K562 (cell line): ENCODE results near the gene KCNN4. TPM values are rescaled to one million over a fixed set of nuclear protein-coding genes. Genes with fewer than 3 reads are reported as not detected.

Experiments
- ATAC-seq: fragments of 200-7000 bp; cut with Tn5 transposase; 3 replicates; pipeline ENCODE4 v1.9.1; 2020; ENCODE audit warnings: moderate library complexity
- BruUV-seq: library from RNA; stranded (reverse); fragments of 400-500 nt; replicated peaks from 2 replicates; lab custom pipeline; 2021; lab: Mats Ljungman, UMichigan
- CTCF ChIA-PET: fragments of 300-600 bp; formaldehyde crosslinking; extraction: SDS; loops from one replicate; lab custom pipeline; 2021; ENCODE audit warnings: low intra/inter-chr PET ratio; lab: Yijun Ruan, JAX
- POLR2A ChIA-PET: fragments of 300-600, 350-650 bp; sonication (Branson Sonifier 250); formaldehyde crosslinking; extraction: SDS; loops from one replicate; lab custom pipeline; 2021; ENCODE audit warnings: antibody characterized with exemption, inconsistent platforms; lab: Yijun Ruan, JAX
- DNase-seq, 4 experiments: peaks; one replicate each; pipeline versions ENCODE4 v3.0.0 to v3.0.0-alpha.2; 2011 to 2018; ENCODE audit warnings: low spot score in 3 of 4, mixed read lengths in 3 of 4; ENCODE audit errors: extremely low read depth in 1 of 4
- FAIRE-seq: peaks from 2 replicates; lab custom pipeline; 2011; peaks lifted over from hg19 to GRCh38; lab: Jason Lieb, UNC
- H2AFZ ChIP-seq: 2 replicates; pipeline ENCODE4 v1.6.0; 2011; ENCODE audit warnings: low read depth, low read length, control low read depth, inconsistent platforms
- H3K27ac ChIP-seq: fragments of 200-600 bp; 3 replicates; pipeline ENCODE4 v1.8.0; 2011; ENCODE audit warnings: low read depth, mild to moderate bottlenecking, control low read depth, inconsistent platforms, low read length, moderate library complexity, mixed read lengths; ENCODE audit errors: extremely low read depth
- H3K27me3 ChIP-seq, 2 experiments: fragments of 300-600 bp in 1 of 2; 2 replicates in 1 of 2; 3 replicates in 1 of 2; pipeline versions ENCODE4 v1.6.0 to v1.8.0; 2011; ENCODE audit warnings: inconsistent platforms in 2 of 2, low read length in 2 of 2, mild to moderate bottlenecking in 1 of 2, mixed read lengths in 1 of 2, moderate library complexity in 1 of 2; ENCODE audit not compliant: control insufficient read depth in 2 of 2, insufficient read depth in 2 of 2
- H3K36me3 ChIP-seq: fragments of 300-600 bp; 3 replicates; pipeline ENCODE4 v1.8.0; 2011; ENCODE audit warnings: mild to moderate bottlenecking, low read length, inconsistent platforms; ENCODE audit not compliant: control insufficient read depth, insufficient read depth
- H3K4me1 ChIP-seq, 2 experiments: fragments of 200-600 bp in 1 of 2; replicated peaks in 1 of 2; 2 replicates in 1 of 2; 3 replicates in 1 of 2; pipeline versions ENCODE4 v1.5.1 to v1.8.0; 2011; ENCODE audit warnings: inconsistent platforms in 2 of 2, low read length in 2 of 2, mild to moderate bottlenecking in 1 of 2, mixed read lengths in 1 of 2, moderate library complexity in 1 of 2; ENCODE audit not compliant: control insufficient read depth in 2 of 2, insufficient read depth in 2 of 2
- H3K4me2 ChIP-seq: 2 replicates; pipeline ENCODE4 v1.6.1; 2011; ENCODE audit warnings: low read length, control low read depth, inconsistent platforms, mixed read lengths; ENCODE audit not compliant: insufficient read depth
- H3K4me3 ChIP-seq: fragments of 200-600 bp; sonication (generic), shearing (Covaris generic); 2 replicates; pipeline ENCODE4 v1.5.1; 2016; ENCODE audit warnings: control low read depth, inconsistent platforms
- H3K79me2 ChIP-seq: fragments of 200-600 bp; 3 replicates; pipeline ENCODE4 v1.8.0; 2011; ENCODE audit warnings: low read length, inconsistent platforms; ENCODE audit not compliant: control insufficient read depth, insufficient read depth
- H3K9ac ChIP-seq, 2 experiments: 2 replicates each; pipeline versions ENCODE4 v1.6.0 to v1.6.1; 2011; ENCODE audit warnings: low read depth in 2 of 2, low read length in 2 of 2, control low read depth in 1 of 2, inconsistent platforms in 1 of 2, mild to moderate bottlenecking in 1 of 2, mixed read lengths in 1 of 2; ENCODE audit not compliant: insufficient read depth in 1 of 2
- H3K9me1 ChIP-seq: one replicate; pipeline ENCODE4 v1.6.0; 2011; ENCODE audit warnings: inconsistent platforms, mild to moderate bottlenecking, low read length, moderate library complexity; ENCODE audit not compliant: control insufficient read depth, insufficient read depth
- H3K9me3 ChIP-seq: replicated peaks from 2 replicates; pipeline ENCODE4 v1.5.1; 2011; ENCODE audit warnings: low read depth, low read length, inconsistent platforms; ENCODE audit not compliant: control insufficient read depth, insufficient read depth
- H4K20me1 ChIP-seq: replicated peaks from 2 replicates; pipeline ENCODE4 v1.6.1; 2011; ENCODE audit warnings: low read length, inconsistent platforms, mixed read lengths; ENCODE audit not compliant: control insufficient read depth, insufficient read depth
- CREM ChIP-seq: IDR thresholded peaks from 2 replicates; pipeline ENCODE4 v1.6.1; 2014; ENCODE audit warnings: antibody characterized with exemption, low read depth
- CSDE1 ChIP-seq, 2 experiments: fragments of 450-650 bp; IDR thresholded peaks; 2 replicates each; pipeline ENCODE4 v1.6.1; 2016; ENCODE audit warnings: mild to moderate bottlenecking in 1 of 2
- E2F4 ChIP-seq: sonication (generic); formaldehyde crosslinking; IDR thresholded peaks from 2 replicates; pipeline ENCODE4 v1.8.0; 2022; ENCODE audit warnings: mild to moderate bottlenecking, low read depth, missing genetic modification reagents
- FOXA3 ChIP-seq, 2 experiments: fragments of 450-650 bp in 1 of 2; sonication (generic) in 1 of 2; formaldehyde crosslinking; IDR thresholded peaks in 1 of 2; conservative IDR thresholded peaks in 1 of 2; 2 replicates each; pipeline versions ENCODE4 v1.4.0 to v1.8.0; 2020 to 2022; ENCODE audit warnings: mild to moderate bottlenecking in 2 of 2, missing genetic modification reagents in 1 of 2
- HINFP ChIP-seq: fragments of 450-650 bp; conservative IDR thresholded peaks from 2 replicates; pipeline ENCODE4 v1.6.1; 2016; ENCODE audit warnings: missing genetic modification characterization, low read depth, mild to moderate bottlenecking, control low read depth, missing compliant biosample characterization
- LCOR ChIP-seq: sonication (generic); formaldehyde crosslinking; IDR thresholded peaks from 2 replicates; pipeline ENCODE4 v1.8.0; 2022; ENCODE audit warnings: mild to moderate bottlenecking, missing genetic modification reagents
- MCM7 ChIP-seq, 2 experiments: fragments of 450-650 bp; IDR thresholded peaks; 2 replicates each; pipeline ENCODE4 v1.6.1; 2016 to 2018
- MLX ChIP-seq, 2 experiments: fragments of 450-650 bp in 1 of 2; sonication (generic) in 1 of 2; formaldehyde crosslinking; conservative IDR thresholded peaks; 2 replicates each; pipeline versions ENCODE4 v1.4.0 to v1.8.1; 2020 to 2022; ENCODE audit warnings: mild to moderate bottlenecking in 1 of 2, missing genetic modification reagents in 1 of 2
- MYC ChIP-seq, 2 experiments: fragments of 250-450 bp in 1 of 2; sonication (Bioruptor Pico) in 1 of 2; IDR thresholded peaks; 2 replicates each; pipeline versions ENCODE4 v1.5.1 to v1.6.1; 2012 to 2021; ENCODE audit warnings: low read depth in 2 of 2, borderline replicate concordance in 1 of 2, improper control_type of control experiment in 1 of 2, low read length in 1 of 2, mild to moderate bottlenecking in 1 of 2, moderate library complexity in 1 of 2
- NKRF ChIP-seq: fragments of 450-650 bp; IDR thresholded peaks from 2 replicates; pipeline ENCODE4 v1.6.1; 2016; ENCODE audit warnings: borderline replicate concordance
- SAFB2 ChIP-seq: fragments of 200-400 bp; formaldehyde crosslinking; IDR thresholded peaks from 2 replicates; pipeline ENCODE4 v1.6.1; 2018; ENCODE audit warnings: borderline replicate concordance, low read length, low read depth, moderate library complexity; ENCODE audit not compliant: severe bottlenecking
- STAG1 ChIP-seq: sonication (generic); formaldehyde crosslinking; IDR thresholded peaks from 2 replicates; pipeline ENCODE4 v1.5.0; 2020; ENCODE audit warnings: missing genetic modification reagents, borderline replicate concordance
- ZBTB17 ChIP-seq: fragments of 450-650 bp; formaldehyde crosslinking; IDR thresholded peaks from 2 replicates; pipeline ENCODE4 v1.4.0; 2020; ENCODE audit warnings: mild to moderate bottlenecking
- WGBS: fragments of 100-300 bp; shearing (Covaris generic); methylation state at CpG from one replicate; pipeline ENCODE4 v1.1.6; 2016; ENCODE audit warnings: low coverage, mixed read lengths; ENCODE audit not compliant: insufficient coverage; ENCODE audit errors: missing lambda C conversion rate; 5-methylcytosine and 5-hydroxymethylcytosine counted together
- in situ Hi-C: fragments of 300-500 bp; cut with MboI; formaldehyde crosslinking; loops from 4 replicates; pipeline ENCODE4 v1.15.0; 2018; ENCODE audit warnings: inconsistent platforms, mixed read lengths
- intact Hi-C: fragments of 100-400 bp; cut with micrococcal nuclease; formaldehyde crosslinking; loops from 2 replicates; pipeline ENCODE4 v1.14.2; 2022
- polyA plus RNA-seq, 8 experiments: library from polyadenylated mRNA; depleted of rRNA in 4 of 8; stranded (reverse) in 5 of 8; unstranded in 3 of 8; fragments of >200 nt; fragmentation: Nextera tagmentation in 2 of 8; fragmentation: Illumina TruSeq in 1 of 8; extraction: Ambion mirVana in 2 of 8; extraction: Trizol in 1 of 8; gene quantifications; 2 replicates each; pipeline versions ENCODE4 v1.2.1 to v1.2.3, GENCODE V29; 2011 to 2014; ENCODE audit warnings: inconsistent platforms in 1 of 8, missing spikeins in 1 of 8
- total RNA-seq, 7 experiments: library from RNA; depleted of rRNA in 6 of 7; stranded (reverse); fragments of >200 nt in 6 of 7; fragmentation: Illumina TruSeq in 2 of 7; extraction: Trizol in 2 of 7; gene quantifications; 2 replicates each; pipeline versions ENCODE4 v1.2.1 to v1.2.3, GENCODE V29; 2011 to 2021; ENCODE audit warnings: low replicate concordance in 1 of 7

KCNN4 gene
- total and polyA plus RNA-seq, 9 of the 15 experiments (the other 6 are each of a cell fraction or from before 2014, with no cell fraction given): 0.53 to 37.7 (median 25.9) TPM

GRCh38 chr19:43755256-43755801, 25.4 kb downstream of the KCNN4 start:
- POLR2A ChIA-PET: interaction anchor here (0.9 to 8.6 kb wide), 7 partner anchors 8 to 87 kb away, joined by 3 to 71 read pairs (median 5); no protein-coding TSS in a partner anchor
- Histone ChIP-seq H3K4me3 (peak overlapping the region; percentile 70), H3K9ac (peak overlapping the region; percentile 99 to 100), H4K20me1 (no peaks in the 10 kb centered on the region), H3K9me1 (no peaks in the 10 kb centered on the region), H3K36me3 (peaks cover 31% of the 10 kb centered on the region), H3K79me2 (peaks cover 51% of the 10 kb centered on the region), H3K9me3 (no peaks in the 10 kb centered on the region), H3K4me1 (peaks cover 40 to 42% of the 10 kb centered on the region in 2 experiments), H3K27me3 (no peaks in the 10 kb centered on the region), H3K4me2 (peak overlapping the region; percentile 93), H2AFZ (peak overlapping the region; percentile 68), H3K27ac (peak overlapping the region; percentile 100)
- TSS peak; percentile 92 for BruUV-seq
- DNase-seq (peak; percentile 73 to 92 (median 81)), ATAC-seq (peak; percentile 68), FAIRE-seq (peak; percentile 74)
- in situ Hi-C loops (no loop called here), intact Hi-C loops (no loop called here)
- WGBS: under 1% methylated on average over 23 of the region's 28 CpGs
- CTCF ChIA-PET: interaction anchor here (0.7 kb wide), 1 partner anchor 19 kb away, joined by 3 read pairs; no protein-coding TSS in a partner anchor
- TF ChIP-seq SAFB2 (no peak), STAG1 (CRISPR knock-in tag) (0 out of 2 replicates have a peak, but pooled peaks have one; percentile 27), ZBTB17 (0 out of 2 replicates have a peak, but pooled peaks have one; percentile 10), HINFP (tag) (0 out of 2 replicates have a peak, but pooled peaks have one; percentile 46), MYC (IDR thresholded peaks at IDR 0.05; ENCODE audit: low read depth, low read length) (peak; percentile 83), MYC (CRISPR knock-in tag; IDR thresholded peaks at IDR 0.05; ENCODE audit: borderline replicate concordance, low read depth) (peak; percentile 72; the same call in 1 of the 2 replicates), CREM (peak; percentile 34; the same call in 1 of the 2 replicates), LCOR (peak; percentile 69; the same call in 1 of the 2 replicates), NKRF (peak; percentile 48; the same call in 1 of the 2 replicates), MCM7 (IDR thresholded peaks at IDR 0.05) (no peak), FOXA3 (CRISPR knock-in tag; conservative IDR thresholded peaks at IDR 0.05 in 1 of 2, IDR thresholded peaks at IDR 0.05 in 1 of 2) (no peak), MLX (CRISPR knock-in tag; conservative IDR thresholded peaks at IDR 0.05) (peak in 1 of 2 experiments; percentile 72; a peak in 1 of 4 replicates), CSDE1 (IDR thresholded peaks at IDR 0.05) (0 out of 4 replicates have a peak, but pooled peaks of 1 of the 2 experiments have one; percentile 69), E2F4 (CRISPR knock-in tag) (peak; percentile 92)
